Activated naive CD8-positive, alpha-beta T cell treated with anti-CD3 and anti-CD28 coated beads, Interleukin-2, amount 50 U/mL, for 24 hours (primary cell): ENCODE results near the gene MED26.
A peak's percentile ranks its signal among the peaks of the same experiment; 100 is the strongest.

Experiments
- ATAC-seq: fragments of 150-1000 bp; cut with Tn5 transposase; one replicate; pipeline ENCODE4 v1.10.0; 2021
- DNase-seq: peaks from one replicate; pipeline ENCODE4 v3.0.0; 2021
- H3K27ac Mint-ChIP-seq: one replicate; pipeline ENCODE4 v1.8.0; 2021; ENCODE audit warnings: mild to moderate bottlenecking, mixed read lengths
- H3K27me3 Mint-ChIP-seq: one replicate; pipeline ENCODE4 v1.8.0; 2021; ENCODE audit warnings: mixed read lengths
- H3K36me3 Mint-ChIP-seq: one replicate; pipeline ENCODE4 v1.8.0; 2021; ENCODE audit warnings: low read depth, mixed read lengths
- H3K4me1 Mint-ChIP-seq: one replicate; pipeline ENCODE4 v1.8.0; 2021; ENCODE audit warnings: mixed read lengths
- H3K4me3 Mint-ChIP-seq: one replicate; pipeline ENCODE4 v1.8.0; 2021; ENCODE audit warnings: mild to moderate bottlenecking, moderate library complexity, mixed read lengths
- H3K9me3 Mint-ChIP-seq: one replicate; pipeline ENCODE4 v1.8.0; 2021; ENCODE audit warnings: mixed read lengths

The MED26 gene

GRCh38 chr19:16612636-16613035 is 15.4 kb downstream of the MED26 start:
- Mint-ChIP-seq H3K4me1 (peaks cover 60% of the 10 kb centered on the region), H3K4me3 (no peak overlapping the region), H3K9me3 (no peaks in the 10 kb centered on the region), H3K27ac (no peak overlapping the region), H3K27me3 (no peaks in the 10 kb centered on the region), H3K36me3 (no peaks in the 10 kb centered on the region)
- DNase-seq (no peak), ATAC-seq (no peak)

DNA sequence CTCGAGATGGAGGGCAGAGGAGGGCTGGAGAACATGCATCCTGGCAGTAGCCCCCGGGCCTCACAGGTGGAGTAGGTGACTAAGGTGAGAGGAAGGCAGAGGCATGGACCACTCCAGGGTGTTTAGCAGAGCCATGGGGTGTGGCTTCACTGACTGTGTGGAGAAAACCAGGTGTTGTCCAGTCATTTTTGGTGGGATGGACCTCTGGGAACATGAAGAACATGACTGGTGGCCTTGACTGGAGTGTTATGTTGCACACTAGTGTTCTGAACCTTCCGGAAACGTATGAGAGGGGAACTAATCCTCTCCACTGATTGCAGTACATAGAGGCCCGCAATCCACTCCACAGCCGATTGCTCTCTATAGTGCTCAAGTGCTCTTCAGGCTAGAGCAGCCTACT is 16.9 kb downstream of the MED26 start:
- peak overlapping the region; percentile 43 for H3K27ac Mint-ChIP-seq
- no peaks in the 10 kb centered on the region for H3K36me3 Mint-ChIP-seq
- ATAC-seq (no peak), DNase-seq (no peak)
- no peak overlapping the region for H3K4me3 Mint-ChIP-seq
- peaks cover 45% of the 10 kb centered on the region for H3K4me1 Mint-ChIP-seq
- no peaks in the 10 kb centered on the region for H3K27me3 Mint-ChIP-seq
- H3K9me3 Mint-ChIP-seq = no peaks in the 10 kb centered on the region

- DNase-seq (no peak), ATAC-seq (no peak)
- no peak overlapping the region for H3K27ac Mint-ChIP-seq
- no peaks in the 10 kb centered on the region for H3K36me3 Mint-ChIP-seq
- peaks cover 45% of the 10 kb centered on the region for H3K4me1 Mint-ChIP-seq
- H3K4me3 Mint-ChIP-seq = no peak overlapping the region
- no peaks in the 10 kb centered on the region for H3K9me3 Mint-ChIP-seq
- no peaks in the 10 kb centered on the region for H3K27me3 Mint-ChIP-seq
Observed at GRCh38 chr19:16609511-16610200, 18.3 kb downstream of the MED26 start.

DNA sequence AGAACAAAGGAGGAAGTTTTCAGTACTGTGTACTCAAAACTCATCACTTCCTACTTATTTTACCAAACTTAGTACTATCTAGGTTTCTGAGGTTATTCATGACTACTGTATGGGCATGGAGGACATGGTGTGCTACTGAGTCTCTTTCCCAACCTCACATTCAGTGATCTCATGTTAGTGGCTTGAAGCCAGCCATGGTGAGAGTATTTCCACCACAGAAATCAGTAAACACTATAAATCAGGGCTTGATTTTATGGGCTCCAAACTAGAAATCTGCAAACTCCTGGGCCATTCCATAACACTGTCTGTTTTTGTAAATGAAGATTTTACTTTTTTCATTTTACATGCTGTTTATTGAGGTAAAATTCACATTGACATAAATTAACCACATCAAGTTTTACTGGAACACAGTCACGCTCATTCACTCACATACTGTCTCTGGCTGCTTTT is 19.7 kb downstream of the MED26 start:
- no peaks in the 10 kb centered on the region for H3K36me3 Mint-ChIP-seq
- H3K27me3 Mint-ChIP-seq = no peaks in the 10 kb centered on the region
- peak; percentile 63 for ATAC-seq
- peaks cover 45% of the 10 kb centered on the region for H3K4me1 Mint-ChIP-seq
- no peaks in the 10 kb centered on the region for H3K9me3 Mint-ChIP-seq
- no peak for DNase-seq
- H3K27ac Mint-ChIP-seq = no peak overlapping the region
- H3K4me3 Mint-ChIP-seq = no peak overlapping the region

DNA sequence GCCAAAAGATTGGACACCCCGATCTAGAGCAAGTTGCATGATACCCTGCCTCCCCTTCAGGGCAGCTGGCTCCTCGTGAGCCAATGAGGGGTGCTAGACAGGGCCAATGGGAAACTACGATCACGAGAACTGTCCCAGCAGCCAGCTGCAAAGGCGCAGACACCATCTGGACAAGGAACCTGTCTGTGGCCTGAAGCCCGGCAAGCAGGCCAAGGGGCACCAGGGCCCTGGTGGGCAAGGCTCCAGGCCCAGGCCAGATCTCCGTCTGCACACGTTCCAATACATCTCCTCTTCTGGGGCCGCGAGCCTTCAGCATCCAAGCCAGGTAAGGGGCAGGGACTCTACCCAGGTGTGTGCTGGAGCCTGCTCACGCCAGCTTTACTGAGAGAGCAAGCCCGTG is 20.2 kb downstream of the MED26 start:
- H3K4me1 Mint-ChIP-seq = peaks cover 45% of the 10 kb centered on the region

GRCh38 chr19:16605553-16605994 is 22.4 kb downstream of the MED26 start:
- no peaks in the 10 kb centered on the region for H3K27me3 Mint-ChIP-seq
- no peaks in the 10 kb centered on the region for H3K9me3 Mint-ChIP-seq
- H3K27ac Mint-ChIP-seq = no peak overlapping the region
- no peak for DNase-seq
- ATAC-seq = no peak
- H3K4me3 Mint-ChIP-seq = no peak overlapping the region
- H3K4me1 Mint-ChIP-seq = peaks cover 29% of the 10 kb centered on the region
- no peaks in the 10 kb centered on the region for H3K36me3 Mint-ChIP-seq

More for the DNA sequence above, 20.2 kb downstream of the MED26 start:
- no peaks in the 10 kb centered on the region for H3K36me3 Mint-ChIP-seq
- DNase-seq (no peak), ATAC-seq (no peak)
- H3K27me3 Mint-ChIP-seq = no peaks in the 10 kb centered on the region
- H3K27ac Mint-ChIP-seq = no peak overlapping the region
- no peak overlapping the region for H3K4me3 Mint-ChIP-seq
- no peaks in the 10 kb centered on the region for H3K9me3 Mint-ChIP-seq

DNA sequence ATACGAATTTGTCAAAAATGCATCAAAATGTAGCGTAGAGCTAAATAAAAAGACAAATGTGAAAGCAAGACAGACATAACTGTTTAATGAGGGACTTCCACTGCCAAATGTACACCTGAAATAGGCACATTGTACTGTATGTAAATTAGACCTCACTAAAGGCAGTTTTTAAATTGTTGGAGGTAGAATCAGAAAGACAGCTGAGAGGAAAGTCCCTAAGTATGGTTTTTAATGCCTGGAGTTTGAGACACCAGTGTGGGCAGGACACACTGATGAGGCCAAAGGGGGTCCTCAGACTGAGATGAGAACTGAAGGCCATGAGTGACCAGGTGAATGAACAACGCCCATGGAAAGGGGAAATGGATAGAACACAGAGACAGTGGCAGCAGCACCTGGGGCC is 22.9 kb downstream of the MED26 start:
- no peaks in the 10 kb centered on the region for H3K27me3 Mint-ChIP-seq
- no peak for ATAC-seq
- H3K9me3 Mint-ChIP-seq = no peaks in the 10 kb centered on the region
- no peaks in the 10 kb centered on the region for H3K36me3 Mint-ChIP-seq
- peaks cover 30% of the 10 kb centered on the region for H3K4me1 Mint-ChIP-seq
- no peak for DNase-seq
- H3K27ac Mint-ChIP-seq = no peak overlapping the region
- no peak overlapping the region for H3K4me3 Mint-ChIP-seq

DNA sequence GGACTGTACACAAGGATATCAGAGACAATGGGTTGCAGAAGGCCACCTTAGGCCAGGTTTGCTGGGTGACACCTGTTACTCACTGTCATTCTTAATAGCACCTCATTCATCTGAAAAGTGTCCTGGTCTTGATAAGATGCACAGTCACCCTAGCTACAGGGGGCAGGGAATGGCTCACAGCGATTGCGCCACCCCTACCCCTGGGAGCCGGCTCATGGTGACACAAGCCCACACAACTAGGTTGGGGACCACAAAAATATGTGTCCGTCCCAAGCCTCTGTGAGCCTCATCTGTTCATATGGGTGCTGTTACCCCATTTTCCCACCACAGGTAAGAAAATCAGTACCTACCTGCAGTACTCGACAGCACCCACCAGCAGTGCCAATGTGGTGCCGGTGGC is 23.4 kb downstream of the MED26 start:
- H3K9me3 Mint-ChIP-seq = no peaks in the 10 kb centered on the region
- no peak overlapping the region for H3K27ac Mint-ChIP-seq
- no peak for ATAC-seq
- H3K4me1 Mint-ChIP-seq = peaks cover 29% of the 10 kb centered on the region
- no peaks in the 10 kb centered on the region for H3K36me3 Mint-ChIP-seq
- no peaks in the 10 kb centered on the region for H3K27me3 Mint-ChIP-seq
- no peak overlapping the region for H3K4me3 Mint-ChIP-seq
- DNase-seq = no peak

GRCh38 chr19:16603090-16603489 is 24.9 kb downstream of the MED26 start:
- H3K27ac Mint-ChIP-seq = no peak overlapping the region
- no peak for ATAC-seq
- no peak overlapping the region for H3K4me3 Mint-ChIP-seq
- no peaks in the 10 kb centered on the region for H3K9me3 Mint-ChIP-seq
- H3K27me3 Mint-ChIP-seq = no peaks in the 10 kb centered on the region
- H3K4me1 Mint-ChIP-seq = peaks cover 27% of the 10 kb centered on the region
- no peak for DNase-seq
- H3K36me3 Mint-ChIP-seq = no peaks in the 10 kb centered on the region

DNA sequence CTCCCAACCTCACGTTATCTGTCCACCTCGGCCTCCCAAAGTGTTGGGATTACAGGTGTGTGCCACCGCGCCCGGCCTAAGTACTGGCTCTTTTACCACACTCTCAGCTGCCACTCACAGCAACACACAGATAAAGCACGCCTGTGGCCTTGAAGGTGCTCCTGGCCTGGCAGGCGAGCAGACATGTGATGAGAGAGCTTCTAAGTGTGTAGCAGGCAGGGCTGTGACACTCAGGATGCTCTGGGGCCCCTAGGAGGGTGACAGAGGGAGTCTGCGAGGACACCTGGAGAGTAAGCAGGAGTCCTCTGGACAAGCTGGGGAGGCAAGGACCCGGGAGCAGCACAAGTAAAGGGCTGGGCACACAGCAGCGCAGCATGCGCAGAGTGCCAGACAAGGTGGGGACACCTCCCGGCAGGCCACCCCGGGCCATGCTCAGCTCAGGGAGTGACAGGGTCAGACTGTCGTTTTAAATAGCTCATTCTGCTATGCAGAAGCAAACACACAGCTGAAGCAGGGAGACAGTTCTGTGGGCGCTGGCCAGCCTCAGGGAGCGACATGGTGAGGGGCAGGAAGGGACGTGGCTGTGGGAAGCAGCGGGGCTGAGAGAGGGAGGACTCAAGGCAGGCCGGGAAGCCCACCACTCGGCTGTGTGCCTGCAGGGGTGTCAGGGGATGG is 26.5 kb downstream of the MED26 start:
- DNase-seq (no peak), ATAC-seq (no peak)
- Mint-ChIP-seq H3K36me3 (no peaks in the 10 kb centered on the region), H3K4me1 (peaks cover 36% of the 10 kb centered on the region), H3K27ac (no peak overlapping the region), H3K9me3 (no peaks in the 10 kb centered on the region), H3K4me3 (no peak overlapping the region), H3K27me3 (no peaks in the 10 kb centered on the region)

DNA sequence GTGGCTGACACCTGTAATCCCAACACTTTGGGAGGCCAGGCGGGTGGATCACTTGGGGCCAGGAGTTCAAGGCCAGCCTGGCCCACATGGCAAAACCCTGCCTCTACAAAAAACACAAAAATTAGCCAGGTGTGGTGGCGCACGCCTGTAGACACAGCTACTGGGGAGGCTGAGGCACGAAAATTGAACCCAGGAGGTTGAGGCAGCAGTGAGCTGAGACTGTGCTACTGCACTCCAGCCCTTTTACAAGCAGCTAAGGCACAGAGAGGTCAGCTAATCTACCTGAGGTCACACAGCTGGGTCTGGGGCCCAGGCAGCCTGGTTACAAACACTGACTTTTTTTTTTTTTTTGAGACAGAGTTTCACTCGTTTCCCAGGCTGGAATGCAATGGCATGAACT is 27.2 kb downstream of the MED26 start:
- Mint-ChIP-seq H3K36me3 (no peaks in the 10 kb centered on the region), H3K9me3 (no peaks in the 10 kb centered on the region), H3K27ac (no peak overlapping the region), H3K27me3 (no peaks in the 10 kb centered on the region), H3K4me1 (peaks cover 40% of the 10 kb centered on the region), H3K4me3 (no peak overlapping the region)
- DNase-seq (no peak), ATAC-seq (no peak)

DNA sequence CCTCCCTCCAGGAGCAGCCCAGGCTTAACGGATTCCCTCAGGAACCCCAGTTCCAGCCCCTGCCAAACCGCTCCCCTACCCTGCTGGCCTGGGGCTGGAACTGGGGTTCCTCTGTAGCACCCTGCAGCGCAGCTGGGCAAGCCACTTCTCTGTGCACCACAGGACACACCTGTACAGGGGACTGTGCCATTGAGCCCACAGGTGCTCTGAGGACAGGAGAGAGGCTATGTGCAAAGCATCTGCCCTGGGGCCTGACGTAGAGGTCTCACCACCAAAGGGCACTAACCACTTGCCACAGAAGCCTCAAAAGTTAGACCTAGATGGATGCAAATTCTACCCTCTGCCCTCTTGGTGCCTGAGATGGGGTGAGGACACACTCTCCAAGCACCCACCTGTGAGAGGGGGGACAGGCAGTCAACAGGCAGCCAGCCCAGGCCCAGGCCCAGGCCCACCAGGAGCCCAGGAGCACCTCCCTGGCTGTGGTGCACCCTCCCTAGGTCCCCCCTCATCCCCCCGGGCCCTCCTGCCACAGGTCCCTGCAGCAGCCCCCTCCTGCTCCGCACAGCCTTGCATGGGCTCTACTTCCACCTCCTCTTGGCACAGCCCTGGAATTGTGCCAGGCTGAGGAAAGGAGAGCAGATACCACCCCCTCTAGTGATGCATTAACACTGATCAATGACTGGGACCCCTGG is 28.2 kb downstream of the MED26 start:
- no peaks in the 10 kb centered on the region for H3K27me3 Mint-ChIP-seq
- H3K36me3 Mint-ChIP-seq = no peaks in the 10 kb centered on the region
- DNase-seq (no peak), ATAC-seq (no peak)
- H3K27ac Mint-ChIP-seq = no peak overlapping the region
- no peaks in the 10 kb centered on the region for H3K9me3 Mint-ChIP-seq
- H3K4me3 Mint-ChIP-seq = no peak overlapping the region
- H3K4me1 Mint-ChIP-seq = peaks cover 40% of the 10 kb centered on the region

- no peak for DNase-seq
- ATAC-seq = no peak
- Mint-ChIP-seq H3K4me1 (peaks cover 46% of the 10 kb centered on the region), H3K9me3 (no peaks in the 10 kb centered on the region), H3K36me3 (no peaks in the 10 kb centered on the region), H3K27ac (no peak overlapping the region), H3K4me3 (no peak overlapping the region), H3K27me3 (no peaks in the 10 kb centered on the region)
Observed at GRCh38 chr19:16598848-16599247, 29.2 kb downstream of the MED26 start.

DNA sequence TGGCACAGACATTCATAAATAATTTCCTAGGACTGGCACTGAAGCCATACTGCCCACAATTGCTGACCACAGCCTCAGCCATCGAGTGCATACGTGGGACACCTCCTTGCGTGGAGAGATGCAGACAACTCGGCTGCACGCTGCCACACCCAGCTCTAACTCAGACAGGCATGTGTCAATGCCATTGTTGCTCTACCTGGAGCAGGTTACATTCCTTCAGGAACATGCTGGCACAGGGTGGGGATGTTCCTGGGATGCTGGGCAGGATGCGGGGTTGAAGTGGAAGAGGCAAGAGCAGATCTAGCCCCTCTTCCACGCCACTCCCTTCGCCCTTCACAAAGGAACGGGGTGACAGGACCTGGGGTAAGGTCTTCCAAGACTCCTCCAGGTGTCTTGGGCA is 31.6 kb downstream of the MED26 start:
- H3K4me1 Mint-ChIP-seq = peaks cover 69% of the 10 kb centered on the region
- no peaks in the 10 kb centered on the region for H3K9me3 Mint-ChIP-seq
- ATAC-seq (no peak), DNase-seq (no peak)
- no peak overlapping the region for H3K27ac Mint-ChIP-seq
- no peaks in the 10 kb centered on the region for H3K36me3 Mint-ChIP-seq
- no peaks in the 10 kb centered on the region for H3K27me3 Mint-ChIP-seq
- H3K4me3 Mint-ChIP-seq = no peak overlapping the region

DNA sequence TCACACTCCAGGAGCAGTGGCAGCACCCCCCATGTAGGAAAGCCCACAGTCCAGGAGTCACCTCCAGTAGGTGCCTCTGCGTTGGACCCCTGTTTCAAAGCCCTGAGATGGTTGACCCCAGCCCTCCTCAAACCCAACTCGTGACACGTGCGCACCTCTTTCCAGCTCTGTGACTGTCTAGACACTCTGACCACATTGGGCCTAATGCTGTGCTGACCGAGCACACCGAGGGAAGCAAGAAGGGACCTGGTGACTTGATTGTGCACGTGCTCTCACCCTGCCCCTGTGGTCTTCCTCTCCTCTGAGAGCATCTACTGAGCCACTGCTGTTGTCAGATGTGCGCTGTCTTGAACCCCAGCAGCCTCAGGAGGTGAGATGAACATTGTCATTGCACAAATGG is 32.9 kb downstream of the MED26 start:
- no peaks in the 10 kb centered on the region for H3K27me3 Mint-ChIP-seq
- peaks cover 76% of the 10 kb centered on the region for H3K4me1 Mint-ChIP-seq
- peak overlapping the region; percentile 68 for H3K4me3 Mint-ChIP-seq
- DNase-seq = no peak
- H3K36me3 Mint-ChIP-seq = no peaks in the 10 kb centered on the region
- H3K27ac Mint-ChIP-seq = peak overlapping the region; percentile 74
- ATAC-seq = peak; percentile 5
- H3K9me3 Mint-ChIP-seq = no peaks in the 10 kb centered on the region
